Left colon (tissue), 2 donors: ENCODE measurements around the gene TMEM229B. TPM values are rescaled to one million over a fixed set of nuclear protein-coding genes. Genes with fewer than 3 reads are reported as not detected.

Source experiments
- ATAC-seq: fragments of 200-7000 bp; cut with Tn5 transposase; one replicate; pipeline ENCODE4 v1.9.1; 2020; ENCODE audit warnings: mild to moderate bottlenecking, moderate library complexity
- DNase-seq, 2 donors: peaks; one replicate each; pipeline ENCODE4 v3.0.0-alpha.2; 2020
- intact Hi-C, 2 donors: fragments of 100-400 bp; cut with DNase I in 1 of 2; cut with micrococcal nuclease in 1 of 2; formaldehyde crosslinking; loops; one replicate each; pipeline versions ENCODE4 v1.11.2 to v1.14.0; 2022; cut with DNase I, micrococcal nuclease
- long read RNA-seq: library from polyadenylated mRNA; unstranded; transcript quantifications from one replicate; pipeline ENCODE4 v2.0.0, GENCODE V29; 2021
- total RNA-seq, 2 donors: library from RNA; stranded (reverse); fragmentation: NEBNext Ultra II Directional; extraction: Animal tissue kit (Norgen Biotek cat#: 25700); gene quantifications; one replicate each; pipeline ENCODE4 v1.2.1, GENCODE V29; 2021
- donor health status: DM: no; HTN: no; CAD: no.
- donor health status: DM: yes; HTN: yes; CAD: no.

The TMEM229B gene
- total RNA-seq: 10 to 100 TPM in 1 of 2 donors, 1 to 10 TPM in 1; 5.0 to 10.3 TPM
- long read RNA-seq, full-length matches to known transcripts: 1 of 7 reads
- long read RNA-seq, partial matches to known transcripts: 0 of 7 reads
- long read RNA-seq, other reads (novel, unspliced or antisense): 6 of 7 reads

- DNase-seq: peak; percentile 57 to 62
- ATAC-seq: peak; percentile 66
Observed at GRCh38 chr14:67487937-67488893, at the start of gene TMEM229B. TSS of gene TMEM229B (minus strand) at chr14:67488721. CDS start at chr14:67473923, 14,798 bp downstream.

GRCh38 chr14:67537736-67538135 is 49.2 kb upstream of the TMEM229B start:
- intact Hi-C loops: no loop called here
- no peak for DNase-seq
- ATAC-seq: no peak

More at GRCh38 chr14:67487937-67488893, at the start of gene TMEM229B:
- intact Hi-C loops: no loop called here

DNA sequence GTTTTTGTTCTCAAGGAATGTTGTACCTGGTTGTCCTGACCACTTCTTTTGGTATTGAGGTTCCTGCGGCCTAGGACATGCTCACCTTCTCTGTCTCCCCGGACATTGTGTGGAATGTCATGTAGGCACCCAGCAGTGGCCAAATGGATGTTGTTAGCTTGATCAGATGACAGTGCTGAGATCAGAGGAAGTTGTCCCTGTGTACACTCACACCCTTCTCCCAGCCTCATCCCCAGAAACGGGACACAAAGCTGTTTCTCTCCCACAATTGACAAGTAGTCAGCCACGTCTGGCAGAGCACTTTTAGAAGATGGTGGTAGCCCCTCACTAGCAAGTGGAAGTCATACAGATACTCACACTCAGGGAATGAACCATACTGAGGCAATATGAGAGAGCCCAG is 47.6 kb upstream of the TMEM229B start:
- intact Hi-C loops: no loop called here
- ATAC-seq: no peak
- no peak for DNase-seq

DNA sequence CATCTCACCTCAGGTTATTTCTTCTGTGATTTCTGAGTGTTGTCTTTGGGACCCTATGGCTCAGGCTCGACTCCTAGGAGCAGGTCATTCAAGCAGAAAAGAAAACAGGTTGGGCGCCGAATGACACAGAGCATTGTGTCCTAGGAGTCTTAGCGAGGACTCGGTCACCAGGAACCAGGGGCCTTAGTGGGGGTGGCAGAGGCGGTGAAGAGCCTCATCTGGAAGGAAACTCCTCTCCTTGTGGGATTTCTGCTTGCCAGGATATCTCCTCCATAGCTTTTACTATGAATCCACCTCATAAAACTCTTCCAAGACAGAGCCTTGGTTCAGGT is 45.2 kb upstream of the TMEM229B start:
- ATAC-seq: peak; percentile 41
- DNase-seq: no peak
- intact Hi-C loops: no loop called here

DNA sequence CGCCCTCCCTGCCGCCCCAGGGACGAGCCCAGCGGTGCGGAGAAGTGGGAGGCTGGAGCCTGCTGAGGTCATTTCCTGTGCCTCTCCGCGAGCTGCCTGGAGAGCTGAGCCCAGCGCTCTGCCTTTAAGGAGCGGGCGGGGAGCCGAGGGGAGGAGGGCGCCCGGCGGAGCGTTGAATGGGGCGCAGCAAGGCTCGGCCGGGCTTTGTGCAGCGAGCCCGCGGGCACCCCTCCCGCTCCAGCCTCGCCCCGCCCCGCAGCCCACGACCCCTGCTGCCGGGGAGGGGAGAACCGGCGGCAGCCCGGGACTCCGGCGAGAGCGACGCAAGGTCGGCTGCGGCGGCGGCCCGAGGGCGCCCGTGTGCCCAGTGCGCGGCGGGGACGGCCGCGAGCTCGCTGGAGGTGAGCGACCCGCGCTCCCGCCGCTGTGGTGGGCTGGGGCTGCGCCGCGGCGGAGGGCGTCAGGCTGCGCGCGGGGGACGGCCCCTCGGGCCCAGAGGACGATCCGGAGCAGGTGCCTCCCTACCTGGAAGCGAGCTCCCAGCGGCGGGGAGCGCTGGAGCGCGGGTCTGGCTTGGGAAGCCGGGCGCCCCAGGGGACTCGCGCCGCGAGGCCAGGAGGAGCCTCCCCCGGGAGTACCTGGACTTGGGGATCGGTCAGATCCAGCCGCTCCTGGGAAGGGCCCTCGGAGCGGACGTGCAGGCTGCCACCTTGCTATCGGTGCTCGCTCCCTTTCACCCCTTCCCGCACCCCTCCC is 44.7 kb upstream of the TMEM229B start, which contains the start of gene PLEKHH1:
TSS of gene PLEKHH1 (plus strand) at position 293 of the 756 bp plus-strand sequence. CDS start 8,578 bp downstream, outside the sequence.
- ATAC-seq (peak; percentile 93), DNase-seq (peak; percentile 86 to 88)
- intact Hi-C loops: no loop called here

DNA sequence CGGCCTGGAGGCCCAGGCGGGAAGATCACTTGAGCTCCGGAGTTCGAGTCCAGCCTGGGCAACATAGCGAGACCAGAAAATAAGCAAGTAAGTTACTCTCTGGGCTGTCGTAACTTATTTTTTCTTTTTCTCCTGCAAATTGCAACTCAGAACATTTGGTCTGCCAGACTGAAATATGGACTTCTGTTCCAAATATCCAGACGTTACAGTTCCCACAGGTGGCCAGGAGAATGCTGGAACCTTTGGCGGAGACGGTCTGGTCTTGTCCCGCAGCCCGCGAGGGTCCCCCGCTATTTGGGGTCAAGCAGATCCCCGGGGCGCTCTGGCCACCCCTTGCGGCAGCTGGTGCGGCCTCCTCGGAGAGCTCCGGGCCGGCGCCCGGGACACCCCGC is 44.1 kb upstream of the TMEM229B start:
- DNase-seq (no peak), ATAC-seq (peak; percentile 2)
- intact Hi-C loops: no loop called here

DNA sequence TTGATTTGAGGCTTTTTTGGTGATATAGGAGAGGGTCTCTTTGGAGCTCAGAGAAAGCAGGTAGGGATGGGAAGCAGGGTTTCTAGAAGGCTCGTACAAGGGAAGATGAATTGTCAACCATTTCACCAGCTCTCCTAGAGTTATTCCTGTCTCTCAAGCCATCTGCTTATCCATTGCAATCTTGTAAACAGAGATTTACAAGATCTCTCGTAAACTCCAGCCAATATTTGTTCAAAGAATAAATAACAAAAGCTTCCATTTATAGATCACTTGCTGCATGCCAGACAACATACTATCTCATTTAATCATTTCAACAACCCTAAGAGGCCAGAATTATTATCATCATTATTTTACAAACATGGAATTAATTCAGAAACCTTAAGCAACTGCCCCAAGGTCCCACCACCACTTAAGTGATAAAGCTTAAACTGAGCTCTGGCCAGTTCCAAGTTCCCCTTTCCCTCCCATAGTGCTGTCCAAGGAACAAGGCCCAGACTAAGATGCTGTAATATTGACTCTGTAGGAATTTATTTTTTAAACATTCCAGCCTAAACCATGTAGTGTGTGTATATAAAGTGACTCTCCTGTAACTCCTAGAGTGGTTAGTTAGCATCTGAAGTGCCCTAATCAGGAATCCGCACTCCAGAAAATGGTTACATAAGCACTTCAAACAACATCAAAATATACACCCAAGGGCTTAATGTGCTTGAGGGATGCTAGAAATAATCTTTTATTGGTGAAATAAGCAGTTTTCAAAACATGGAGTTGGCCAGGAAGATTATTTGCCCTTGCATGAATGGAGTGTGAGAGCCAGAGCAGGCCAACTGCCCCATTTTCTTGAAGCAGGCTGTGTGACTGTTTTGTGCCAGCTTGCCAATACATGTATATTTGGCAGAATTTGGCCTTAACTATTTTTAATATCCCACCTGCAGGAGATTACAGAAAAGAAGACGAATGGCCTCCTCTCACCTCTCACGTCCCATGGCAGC is 41.7 kb upstream of the TMEM229B start:
- intact Hi-C loops: loop anchor here in 1 of 2 donors (5.0 kb wide), 1 partner anchor 42 kb away; no protein-coding TSS in a partner anchor
- DNase-seq (no peak), ATAC-seq (no peak)

GRCh38 chr14:67528276-67528675 is 39.8 kb upstream of the TMEM229B start:
- intact Hi-C loops: loop anchor here in 1 of 2 donors (5.0 kb wide), 1 partner anchor 44 kb away; no protein-coding TSS in a partner anchor
- DNase-seq (no peak), ATAC-seq (no peak)

- ATAC-seq (no peak), DNase-seq (no peak)
- intact Hi-C loops: loop anchor here in 1 of 2 donors (5.0 kb wide), 1 partner anchor 45 kb away; no protein-coding TSS in a partner anchor
Observed at GRCh38 chr14:67527756-67528155, 39.2 kb upstream of the TMEM229B start.

GRCh38 chr14:67526676-67527459 is 38.3 kb upstream of the TMEM229B start:
- intact Hi-C loops: loop anchor here in 1 of 2 donors (5.0 kb wide), 1 partner anchor 45 kb away; no protein-coding TSS in a partner anchor
- DNase-seq (peak; percentile 42 to 52), ATAC-seq (peak; percentile 80)

DNA sequence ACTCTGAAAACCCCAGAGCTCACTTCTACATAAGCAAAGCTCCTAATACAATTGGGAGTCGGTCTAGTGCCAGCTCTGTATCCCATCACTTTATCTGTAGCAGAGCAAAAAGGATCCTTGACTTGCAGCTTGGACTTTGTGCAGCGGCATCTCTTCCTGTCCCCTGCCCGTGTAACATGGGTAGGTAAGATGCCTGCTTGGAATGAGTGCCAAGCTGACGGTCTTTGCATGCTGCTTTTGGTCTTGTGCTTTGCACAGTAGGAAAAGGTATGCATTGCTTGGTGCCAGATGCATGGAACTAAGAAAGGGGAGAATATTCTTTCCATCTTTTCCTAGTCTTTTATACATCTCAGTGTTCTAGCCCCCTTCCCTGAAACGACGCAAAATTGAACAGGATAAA is 37.7 kb upstream of the TMEM229B start:
- DNase-seq (no peak), ATAC-seq (no peak)
- intact Hi-C loops: loop anchor here in 1 of 2 donors (5.0 kb wide), 1 partner anchor 46 kb away; no protein-coding TSS in a partner anchor

GRCh38 chr14:67525389-67525788 is 36.9 kb upstream of the TMEM229B start:
- DNase-seq (no peak), ATAC-seq (no peak)
- intact Hi-C loops: loop anchor here in 1 of 2 donors (5.0 kb wide), 1 partner anchor 47 kb away; no protein-coding TSS in a partner anchor

DNA sequence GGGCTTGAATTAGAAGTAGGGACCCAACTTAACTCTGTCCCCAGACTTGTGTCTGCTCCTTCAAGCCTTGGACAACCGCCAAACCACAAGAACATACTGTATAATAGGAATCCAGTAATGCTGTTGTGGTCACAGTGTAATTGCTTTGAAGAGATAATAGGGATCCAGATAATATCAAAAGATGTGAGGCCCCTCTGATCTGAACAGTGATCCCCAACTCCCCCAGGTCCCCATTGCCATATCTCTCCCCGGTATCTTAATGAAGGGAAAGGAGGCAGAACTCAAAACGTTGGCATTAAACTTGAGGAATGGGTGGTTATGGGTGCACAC is 36.1 kb upstream of the TMEM229B start:
- DNase-seq (peak in 1 of 2 donors; percentile 21), ATAC-seq (no peak)
- intact Hi-C loops: no loop called here

GRCh38 chr14:67523764-67524633 is 35.5 kb upstream of the TMEM229B start:
- no peak for DNase-seq
- peak; percentile 59 for ATAC-seq
- intact Hi-C loops: no loop called here

DNA sequence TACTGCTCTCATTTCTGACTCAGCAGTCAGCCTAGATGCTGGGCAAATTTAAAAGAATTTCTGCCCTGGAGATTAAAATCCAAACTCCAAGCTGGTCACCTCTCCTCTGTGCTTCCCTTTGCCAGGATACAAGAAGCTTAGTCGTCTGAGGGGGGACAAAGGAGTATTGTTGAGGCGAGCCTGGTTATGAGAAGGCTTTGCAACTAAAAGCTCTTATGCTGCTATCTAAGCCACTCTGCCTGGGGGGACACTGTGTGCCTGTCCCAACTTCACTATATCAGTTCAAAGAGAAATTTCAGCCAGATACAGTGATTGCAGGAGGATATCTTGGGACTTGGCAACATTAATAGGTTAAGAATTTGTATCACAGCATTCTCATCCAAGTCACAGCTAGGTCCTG is 33.7 kb upstream of the TMEM229B start:
- DNase-seq (no peak), ATAC-seq (no peak)
- intact Hi-C loops: no loop called here

DNA sequence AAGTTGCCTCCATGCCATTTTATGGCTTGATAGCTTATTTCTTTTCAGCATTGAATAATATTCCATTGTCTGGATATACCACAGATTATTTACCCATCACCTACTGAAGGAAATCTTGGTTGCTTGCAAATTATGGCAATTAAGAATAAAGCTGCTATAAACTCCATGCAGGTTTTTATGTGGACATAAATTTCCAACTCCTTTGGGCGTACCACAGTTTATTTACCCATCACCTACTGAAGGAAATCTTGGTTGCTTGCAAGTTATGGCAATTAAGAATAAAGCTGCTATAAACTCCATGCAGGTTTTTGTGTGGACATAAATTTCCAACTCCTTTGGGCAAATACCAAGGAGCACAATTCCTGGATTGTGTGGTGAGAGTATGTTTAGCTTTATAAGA is 32.0 kb upstream of the TMEM229B start:
- intact Hi-C loops: no loop called here
- DNase-seq (no peak), ATAC-seq (peak; percentile 71)
